Medulla oblongata (tissue), 1 donor: Measurements from ENCODE around the gene TRIM72.
"Not testable (repeated sequence)": the region's sequence is repeated elsewhere in the genome, so short reads cannot be mapped to it uniquely, and the experiment has no call there.

ENCODE experiments used
- DNase-seq: peaks from one replicate; pipeline ENCODE4 v3.0.0-alpha.2; 2015; ENCODE audit errors: extremely low spot score

Gene TRIM72

DNA sequence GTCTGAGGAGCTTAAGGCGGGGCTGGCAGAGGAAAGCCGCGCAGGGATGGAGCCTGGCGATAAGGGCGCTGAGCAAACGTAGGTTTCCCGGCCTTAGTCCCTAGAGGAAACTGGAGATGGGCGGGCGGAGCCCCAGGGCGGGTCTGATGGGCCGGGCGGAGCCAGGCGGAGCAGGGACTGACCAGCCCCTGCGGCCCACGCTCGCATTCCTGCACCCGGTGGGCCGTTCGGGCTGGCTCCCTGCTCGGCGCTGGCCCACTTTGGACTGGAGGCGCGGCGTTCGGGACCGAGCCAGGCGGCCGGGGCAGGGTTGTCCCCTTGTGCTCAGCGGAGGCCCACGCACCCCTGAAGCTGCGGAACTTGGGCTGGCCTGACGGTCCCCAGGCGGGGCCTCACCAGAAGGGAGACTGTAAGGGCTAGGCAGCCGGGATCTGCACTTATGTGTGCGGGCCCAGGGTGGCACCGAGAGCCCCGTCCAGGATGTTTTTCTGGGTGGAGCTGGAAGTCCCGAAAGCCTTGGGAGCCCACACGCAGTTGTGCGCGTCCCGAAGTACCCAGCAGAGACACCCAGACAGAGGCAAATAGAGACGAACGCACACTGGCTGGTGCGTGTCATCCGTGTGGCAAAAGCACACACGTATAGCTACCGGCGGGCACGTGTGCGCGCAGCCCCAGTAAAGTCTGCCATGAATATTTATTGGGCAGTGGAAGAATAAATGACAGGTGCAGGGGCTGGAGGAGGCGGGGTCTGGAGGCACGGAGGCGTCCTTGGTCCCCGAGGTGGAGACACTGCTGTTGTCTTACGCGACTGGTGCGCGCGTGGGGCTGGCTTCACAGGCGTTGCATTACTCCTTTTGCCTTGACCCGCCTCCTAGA lies 1.6 kb downstream of the TRIM72 start:
- DNase-seq = no peak

DNA sequence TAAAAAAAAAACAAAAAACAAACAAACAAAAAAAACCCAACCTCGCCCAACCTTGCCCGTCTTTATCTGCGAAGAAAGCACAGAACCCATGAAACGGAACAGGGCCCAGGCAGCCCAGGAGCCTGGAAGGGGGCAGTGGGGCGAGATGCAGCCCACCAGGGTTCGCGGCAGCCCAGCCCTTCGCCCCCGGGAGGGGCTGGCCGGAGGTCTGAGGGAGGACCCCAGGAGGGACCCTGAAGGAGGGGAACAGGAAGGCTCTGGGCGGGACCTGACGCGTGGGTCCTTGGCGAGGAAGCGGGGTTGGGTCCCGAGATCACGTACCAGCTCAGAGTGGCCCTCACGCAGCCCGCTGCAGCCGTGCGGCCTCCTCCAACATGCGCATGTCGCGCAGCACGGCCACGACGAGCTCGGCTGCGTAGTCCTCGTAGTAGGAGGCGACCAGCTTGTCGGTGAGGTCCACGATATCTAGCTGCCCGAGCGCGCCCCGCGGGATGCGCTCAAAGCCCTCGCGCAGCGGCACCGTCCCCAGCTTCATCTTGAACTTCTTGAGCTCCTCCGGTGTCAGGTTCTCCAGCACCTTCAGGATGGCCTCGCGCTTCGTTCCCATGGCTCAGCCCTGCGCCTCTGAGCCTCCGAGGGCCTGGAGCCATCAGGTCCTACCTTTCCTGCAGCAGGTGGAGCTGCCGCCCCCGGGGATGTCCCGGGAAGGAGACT lies 2.7 kb downstream of the TRIM72 start, which contains the start of gene PYDC1:
Gene PYDC1, minus strand, starts transcription at position 714 of the 714 bp plus-strand sequence. Its CDS starts 107 bp downstream, at position 607.
- DNase-seq = no peak

DNA sequence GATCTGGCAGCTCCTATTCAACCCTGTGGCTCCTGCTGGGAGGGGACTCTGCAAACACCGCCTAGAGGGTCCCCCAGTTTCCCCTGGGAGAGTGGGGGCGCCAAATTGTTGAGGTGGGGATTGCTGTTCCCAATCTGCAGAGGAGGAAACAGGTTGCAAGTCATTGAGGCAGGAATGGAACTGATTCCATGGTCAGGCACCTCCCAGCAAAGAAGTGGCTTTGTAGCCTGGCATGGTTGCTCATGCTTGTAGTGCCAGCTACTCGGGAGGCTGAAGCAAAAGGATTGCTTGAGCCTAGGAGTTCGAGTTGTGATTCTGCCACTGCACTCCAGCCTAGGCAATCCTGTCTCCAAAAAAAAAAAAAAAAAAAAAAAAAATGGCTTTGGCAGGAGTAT lies 3.2 kb downstream of the TRIM72 start:
- no peak for DNase-seq

DNA sequence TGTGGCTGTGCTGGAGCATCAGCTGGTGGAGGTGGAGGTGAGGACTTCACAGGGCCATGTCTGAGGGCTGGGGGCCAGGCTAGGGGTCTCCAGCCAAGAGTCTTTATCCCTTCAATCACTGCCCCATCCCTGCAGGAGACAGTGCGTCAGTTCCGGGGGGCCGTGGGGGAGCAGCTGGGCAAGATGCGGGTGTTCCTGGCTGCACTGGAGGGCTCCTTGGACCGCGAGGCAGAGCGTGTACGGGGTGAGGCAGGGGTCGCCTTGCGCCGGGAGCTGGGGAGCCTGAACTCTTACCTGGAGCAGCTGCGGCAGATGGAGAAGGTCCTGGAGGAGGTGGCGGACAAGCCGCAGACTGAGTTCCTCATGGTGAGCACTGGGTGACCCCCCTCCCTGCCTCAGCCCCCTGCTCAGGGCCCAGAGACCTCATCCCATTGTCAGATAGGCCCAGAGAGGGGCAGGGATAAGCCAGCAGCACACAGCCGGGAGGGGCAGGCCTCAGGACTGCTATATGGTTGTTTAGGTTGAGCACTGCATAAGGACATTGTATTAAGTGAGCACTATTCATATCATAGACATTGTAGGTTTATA lies 5.3 kb downstream of the TRIM72 start:
- DNase-seq = no peak

- no peak for DNase-seq
These were observed 7.6 kb downstream of the TRIM72 start for GRCh38 chr16:31221357-31222160.

DNA sequence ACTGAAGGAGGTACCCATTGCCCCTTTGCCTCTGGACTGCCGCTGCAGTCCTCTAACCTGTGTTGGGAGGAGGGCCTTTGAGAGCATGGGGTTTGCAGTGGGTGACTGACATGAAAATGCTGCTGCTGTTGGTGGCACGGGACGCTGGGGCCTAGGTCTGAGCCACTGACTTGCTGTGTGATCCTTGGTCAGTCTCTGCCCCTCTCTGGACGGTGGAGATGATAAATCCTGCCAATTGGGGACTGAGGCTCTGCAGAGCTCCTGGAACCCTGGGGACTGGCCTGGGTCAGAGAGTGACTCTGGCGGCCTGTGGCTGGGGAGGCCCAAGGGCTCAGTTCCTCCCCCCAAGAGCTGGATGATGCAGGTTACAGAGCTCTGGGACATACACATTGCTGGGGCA lies 9.1 kb downstream of the TRIM72 start:
- no peak for DNase-seq

- DNase-seq = no peak
These were observed 10.4 kb downstream of the TRIM72 start for GRCh38 chr16:31224092-31224955.

GRCh38 chr16:31225193-31225592 lies 11.3 kb downstream of the TRIM72 start:
- DNase-seq = no peak

DNA sequence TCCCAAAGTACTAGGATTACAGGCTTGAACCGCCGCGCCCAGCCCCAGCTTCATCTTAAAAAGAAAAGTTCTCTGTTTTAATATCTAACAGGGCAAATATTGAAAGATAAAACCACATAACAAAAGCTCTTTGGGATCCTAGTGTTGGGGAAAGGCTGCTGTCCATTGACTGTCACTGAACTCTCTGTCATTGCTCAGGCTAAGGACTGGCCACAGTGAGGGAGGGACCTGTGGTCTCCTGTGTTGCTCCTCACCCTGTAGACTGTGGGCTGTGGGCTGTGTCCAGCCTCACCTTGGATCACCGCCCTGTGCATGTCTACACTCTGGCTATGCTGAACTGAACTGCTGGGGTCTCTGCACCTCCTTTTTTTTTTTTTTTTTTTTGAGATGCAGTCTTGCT lies 14.3 kb downstream of the TRIM72 start:
- no peak for DNase-seq

DNA sequence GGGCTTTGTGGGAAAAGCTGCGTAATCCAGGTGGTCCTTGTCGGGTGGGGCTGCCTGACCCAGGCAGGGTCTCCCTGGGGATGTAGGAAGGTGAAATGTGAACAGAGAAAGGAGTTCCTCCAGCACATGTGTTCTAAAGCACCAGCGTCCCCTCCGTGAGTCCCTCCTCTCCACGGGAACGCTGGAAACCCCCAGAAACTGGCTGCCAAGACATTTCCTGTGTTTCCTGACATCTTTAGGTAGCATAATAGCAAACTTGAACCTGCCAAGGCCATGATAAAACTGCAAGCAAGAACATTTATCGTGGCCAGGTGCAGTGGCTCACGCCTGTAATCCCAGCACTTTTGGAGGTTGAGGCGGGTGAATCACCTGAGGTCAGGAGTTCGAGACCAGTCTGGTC lies 15.6 kb downstream of the TRIM72 start:
- no peak for DNase-seq

DNA sequence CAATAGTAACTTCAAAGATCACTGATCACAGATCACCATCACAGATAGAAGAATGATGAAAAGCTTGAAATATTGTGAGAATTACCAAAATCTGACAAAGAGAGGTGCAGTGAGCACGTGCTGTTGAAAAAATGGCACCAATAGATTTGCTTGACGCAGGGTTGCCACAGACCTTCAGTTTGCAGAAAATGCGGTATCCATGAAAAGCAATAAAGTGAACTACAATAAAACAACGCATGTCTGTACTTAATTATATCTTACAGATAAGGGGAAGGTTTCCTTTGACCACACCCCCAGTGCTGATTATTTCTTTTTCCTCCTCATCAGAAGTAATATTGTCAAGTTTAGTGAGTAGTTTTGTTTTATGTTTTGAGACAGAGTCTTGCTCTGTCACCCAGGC lies 24.1 kb downstream of the TRIM72 start:
- no peak for DNase-seq

DNA sequence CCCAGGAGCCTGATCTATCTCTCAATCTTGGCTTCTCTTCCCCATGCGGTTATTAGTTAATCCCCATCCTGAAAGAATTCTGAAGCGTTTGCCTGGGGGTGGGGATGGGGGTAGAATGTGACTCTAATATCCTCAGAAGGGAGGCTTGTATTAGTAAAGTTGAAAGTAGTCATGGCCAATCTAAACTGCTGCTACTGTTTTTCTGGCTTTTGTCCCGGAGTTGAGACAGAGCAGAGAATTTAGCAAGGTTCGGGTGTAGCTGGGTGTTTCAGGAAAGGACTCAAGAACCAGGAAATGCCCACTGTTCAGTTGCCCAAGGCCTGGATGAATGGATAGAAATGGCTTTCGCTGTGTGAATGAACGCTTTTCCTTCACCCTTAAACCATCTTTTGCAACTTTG lies 28.3 kb downstream of the TRIM72 start:
- peak; percentile 13 for DNase-seq

DNA sequence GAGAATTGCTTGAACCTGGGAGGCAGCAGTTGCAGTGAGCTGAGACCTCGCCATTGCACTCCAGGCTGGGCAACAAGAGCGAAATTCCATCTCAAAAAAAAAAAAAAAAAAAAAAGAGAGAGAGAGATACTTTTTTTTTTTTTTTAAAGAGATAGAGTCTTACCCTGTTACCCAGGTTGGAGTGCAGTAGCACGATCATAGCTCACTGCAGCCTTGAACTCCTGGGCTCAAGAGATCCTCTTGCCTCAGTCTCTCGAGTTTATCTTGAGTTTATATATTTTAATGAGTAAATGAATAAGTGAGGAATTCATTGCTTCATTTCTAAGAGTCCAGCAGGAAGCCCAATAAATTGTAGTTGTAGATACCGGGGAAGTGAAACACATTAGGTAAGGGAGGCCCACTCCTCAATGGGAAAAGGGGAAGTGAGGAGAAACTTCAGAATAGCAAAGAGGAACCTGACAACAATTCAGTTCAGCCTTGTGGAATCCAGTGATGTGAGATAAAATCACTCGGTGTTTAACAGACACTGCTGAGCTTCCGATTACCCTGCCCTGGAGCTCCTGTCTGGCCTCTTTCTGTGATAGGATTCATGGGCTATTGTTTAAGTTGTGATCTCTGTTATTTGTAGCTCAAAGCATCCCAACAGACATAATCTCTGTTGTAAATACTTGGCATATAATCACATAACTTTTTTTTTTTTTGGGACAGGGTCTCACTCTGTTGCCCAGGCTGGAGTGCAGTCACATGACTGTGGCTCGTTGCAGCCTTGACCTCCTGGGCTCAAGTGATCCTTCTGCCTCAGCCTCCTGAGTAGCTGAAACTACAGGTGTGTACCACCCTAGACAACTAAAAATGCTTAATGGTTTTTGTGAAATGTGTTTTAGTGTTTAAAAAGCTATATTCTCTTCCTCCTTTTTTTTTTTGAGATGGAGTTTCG lies 30.1 kb downstream of the TRIM72 start:
- peak; percentile 75 for DNase-seq

DNA sequence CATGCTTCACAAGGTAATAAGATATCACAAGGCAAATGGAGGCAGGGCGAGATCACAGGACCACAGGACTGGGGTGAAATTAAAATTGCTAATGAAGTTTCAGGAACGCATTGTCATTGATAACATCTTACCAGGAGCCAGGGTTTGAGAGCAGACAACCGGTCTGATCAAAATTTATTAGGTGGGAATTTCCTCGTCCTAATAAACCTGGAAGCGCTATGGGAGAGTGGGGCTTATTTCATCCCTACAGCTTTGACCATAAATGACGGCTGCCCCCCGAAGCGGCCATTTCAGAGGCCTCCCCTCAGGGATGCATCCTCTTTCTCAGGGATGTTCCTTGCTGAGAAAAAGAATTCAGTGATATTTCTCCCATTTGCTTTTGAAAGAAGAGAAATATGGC lies 31.7 kb downstream of the TRIM72 start:
- not testable (repeated sequence) for DNase-seq

- DNase-seq = no peak
These were observed 32.4 kb downstream of the TRIM72 start for GRCh38 chr16:31246296-31246695.

DNA sequence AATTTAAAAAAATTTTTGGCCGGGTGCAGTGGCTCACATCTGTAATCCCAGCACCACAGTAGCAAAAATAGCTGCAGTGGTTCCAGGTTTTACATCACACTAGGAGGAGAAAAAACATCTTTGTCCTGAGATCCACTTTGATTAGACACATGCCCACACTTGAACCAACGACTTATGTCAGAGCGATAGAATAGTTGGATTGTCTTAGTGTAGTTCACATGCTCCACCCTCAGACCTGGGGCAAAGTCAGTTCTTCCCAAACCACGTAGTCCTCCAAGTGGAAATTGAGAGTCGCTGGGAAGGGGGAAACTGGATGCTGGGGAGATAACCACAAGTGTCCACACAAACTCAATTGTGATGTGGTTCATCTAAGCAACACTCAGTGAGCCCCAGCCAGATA lies 34.4 kb downstream of the TRIM72 start:
- no peak for DNase-seq

DNA sequence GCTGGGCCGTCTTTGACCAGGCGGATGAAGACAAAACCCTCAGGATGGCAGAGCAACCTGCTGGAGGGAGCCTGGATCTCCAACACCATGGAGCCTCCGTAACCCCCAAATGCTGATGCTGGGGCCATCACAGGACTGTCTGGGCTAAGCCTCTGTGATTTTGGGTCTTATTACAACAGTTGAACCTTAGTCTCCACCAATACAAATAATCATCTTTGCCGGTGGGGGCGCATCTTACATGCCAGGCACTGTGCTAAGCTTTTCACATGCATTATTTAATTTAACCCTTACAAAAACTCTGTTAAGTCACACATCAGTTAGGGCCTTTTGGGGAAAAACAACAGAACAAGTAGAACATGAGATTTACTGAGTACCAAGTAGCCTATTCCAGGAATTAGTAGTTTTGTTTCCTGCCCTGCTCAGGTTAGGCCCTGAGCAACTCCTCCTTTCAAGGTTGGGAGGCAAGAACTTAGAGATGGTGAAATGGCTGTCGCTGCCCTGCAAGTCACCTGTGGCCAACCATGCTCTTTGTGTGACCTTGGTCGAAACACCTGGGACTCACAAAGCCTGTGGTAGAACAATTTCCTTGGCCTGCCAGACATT lies 37.0 kb downstream of the TRIM72 start:
- DNase-seq = no peak

DNA sequence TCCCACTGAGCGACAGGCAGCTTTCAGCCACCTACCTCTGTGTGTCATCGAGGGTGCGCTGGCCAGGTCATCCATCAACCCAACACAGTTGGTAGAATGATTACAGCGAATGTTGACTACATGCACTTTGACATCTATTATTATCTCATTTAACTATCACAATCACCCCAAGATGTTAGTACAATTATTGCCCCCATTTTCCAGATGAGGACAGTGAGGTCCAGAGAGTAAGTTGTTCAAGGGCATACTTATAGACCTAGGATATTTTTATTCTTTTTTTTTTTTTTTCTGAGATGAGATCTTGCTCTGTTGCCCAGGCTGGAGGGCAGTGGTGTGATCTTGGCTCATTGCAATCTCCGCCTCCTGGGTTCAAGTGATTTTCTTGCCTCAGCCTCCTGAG lies 37.5 kb downstream of the TRIM72 start:
- no peak for DNase-seq

DNA sequence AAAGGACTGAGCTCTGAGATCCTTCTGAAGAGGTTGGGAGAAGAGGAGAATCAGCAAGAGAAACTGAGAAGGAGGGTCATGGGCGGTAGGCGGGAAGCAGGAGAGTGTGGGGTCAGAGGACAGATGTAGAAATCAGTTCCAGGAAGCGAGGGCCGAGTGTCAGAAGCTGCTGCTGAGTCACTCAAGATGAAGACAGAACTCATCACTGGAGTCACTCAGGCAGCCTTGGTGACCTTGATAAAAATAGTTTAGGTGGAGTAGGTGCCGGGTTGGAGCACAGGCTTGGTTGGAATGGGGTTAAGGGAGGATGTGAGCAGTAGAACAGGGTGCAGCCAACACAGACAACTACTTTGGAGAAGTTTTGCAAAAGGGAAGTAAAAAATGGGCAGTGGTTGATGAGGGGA lies 39.7 kb downstream of the TRIM72 start:
- DNase-seq = peak; percentile 51
